A172 (cell line): ENCODE data around the gene UST. TPM values are rescaled to one million over a fixed set of nuclear protein-coding genes. Genes with fewer than 3 reads are reported as not detected.
"Not testable (repeated sequence)": the region's sequence is repeated elsewhere in the genome, so short reads cannot be mapped to it uniquely, and the experiment has no call there.

Experiments
- DNase-seq: peaks from one replicate; pipeline ENCODE4 v3.0.0-alpha.2; 2015; ENCODE audit warnings: low spot score
- total RNA-seq: library from RNA; depleted of rRNA; stranded (reverse); fragments of >200 nt; shearing (Covaris generic); gene quantifications from 2 replicates; pipeline ENCODE4 v1.2.3, GENCODE V29; 2014

The UST gene
- total RNA-seq, 1 experiment from 2014 or later: 2.6 TPM

- DNase-seq: no peak
These were observed 341.1 kb downstream of the UST start for GRCh38 chr6:149087898-149088297.

GRCh38 chr6:149088361-149088760 lies 341.5 kb downstream of the UST start:
- no peak for DNase-seq

GRCh38 chr6:149089510-149089909 lies 342.7 kb downstream of the UST start:
- DNase-seq: no peak

- DNase-seq: no peak
These were observed 344.1 kb downstream of the UST start for GRCh38 chr6:149090937-149091336.

- peak; percentile 40 for DNase-seq
These were observed 346.8 kb downstream of the UST start for GRCh38 chr6:149093643-149094042.

GRCh38 chr6:149094156-149094555 lies 347.3 kb downstream of the UST start:
- peak; percentile 35 for DNase-seq

GRCh38 chr6:149094934-149095351 lies 348.1 kb downstream of the UST start:
- DNase-seq: no peak

GRCh38 chr6:149095842-149096241 lies 349.0 kb downstream of the UST start:
- DNase-seq: no peak

- no peak for DNase-seq
These were observed 351.0 kb downstream of the UST start for GRCh38 chr6:149097794-149098193.

- no peak for DNase-seq
These were observed 352.0 kb downstream of the UST start for GRCh38 chr6:149098700-149099276.

GRCh38 chr6:149102324-149102723 lies 355.5 kb downstream of the UST start:
- DNase-seq: no peak

GRCh38 chr6:149103950-149104349 lies 357.1 kb downstream of the UST start:
- DNase-seq: not testable (repeated sequence)

- no peak for DNase-seq
These were observed 360.7 kb downstream of the UST start for GRCh38 chr6:149107520-149107919.

GRCh38 chr6:149108038-149108748 lies 361.4 kb downstream of the UST start:
- DNase-seq: no peak

- DNase-seq: no peak
These were observed 361.9 kb downstream of the UST start for GRCh38 chr6:149108749-149109100.

GRCh38 chr6:149109397-149110070 lies 362.7 kb downstream of the UST start:
- DNase-seq: no peak

GRCh38 chr6:149111556-149112115 lies 364.8 kb downstream of the UST start:
- no peak for DNase-seq

- no peak for DNase-seq
These were observed 366.1 kb downstream of the UST start for GRCh38 chr6:149112976-149113375.

GRCh38 chr6:149114167-149114566 lies 367.3 kb downstream of the UST start:
- no peak for DNase-seq

- no peak for DNase-seq
These were observed 372.2 kb downstream of the UST start for GRCh38 chr6:149118737-149119653.
